Right lobe of liver (tissue), 4 donors: Measurements from ENCODE around the gene CPN2.

ENCODE experiments used
- CTCF ChIP-seq, 4 donors: fragments of 200-600 bp in 3 of 4; fragments of 450-650 bp in 1 of 4; IDR thresholded peaks; one replicate each; pipeline versions ENCODE4 v1.5.1 to v1.8.0; 2016 to 2022; ENCODE audit warnings: antibody characterized with exemption in 4 of 4, mild to moderate bottlenecking in 2 of 4
- POLR2A ChIP-seq: fragments of 450-650 bp; IDR thresholded peaks from one replicate; pipeline ENCODE4 v1.6.1; 2017; ENCODE audit warnings: antibody characterized with exemption, mild to moderate bottlenecking
- donor health status: DM: no; HTN: no; CAD: no.
- donor health status: DM: no; HTN: no; CAD: no.
- donor health status: DM: no; HTN: yes; CAD: no.

GRCh38 chr3:194337965-194338753, 13.0 kb downstream of the CPN2 start:
- TF ChIP-seq POLR2A = no peak
- TF ChIP-seq CTCF (IDR thresholded peaks at IDR 0.05) = no peak
